ENCODE results near the gene EXT2.

Gene EXT2

DNA sequence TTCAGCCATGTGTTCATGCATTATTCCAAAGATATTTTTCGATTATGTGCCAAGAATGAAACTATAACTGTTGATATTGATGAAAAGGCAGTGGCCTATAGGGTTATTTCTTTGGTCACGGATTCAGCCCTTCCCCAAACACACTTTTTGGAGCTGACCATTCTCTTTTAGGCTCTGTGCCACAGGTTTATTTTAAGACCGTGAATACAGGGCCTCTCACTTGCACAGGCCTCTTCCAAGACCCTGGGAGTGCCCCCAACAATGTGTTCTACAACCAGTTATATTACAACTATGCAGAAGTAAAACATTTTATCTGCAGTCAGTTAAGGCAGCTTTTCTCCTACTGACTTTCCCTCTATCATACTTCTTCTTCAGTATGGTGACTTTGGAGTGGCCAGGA, 109.9 kb downstream of the EXT2 start:
- TF ChIP-seq GABPA (IDR thresholded peaks at IDR 0.05; ENCODE audit: low read depth) (no peak), CTCF (IDR thresholded peaks at IDR 0.05; ENCODE audit: insufficient read depth, low read length) (no peak), POLR2AphosphoS5 (IDR thresholded peaks at IDR 0.05; ENCODE audit: low read depth) (no peak)
- DNase-seq (ENCODE audit: low read depth in 1 of 2, low spot score in 1 of 2) = no peak
- H3K4me3 ChIP-seq (replicated peaks; ENCODE audit: insufficient read depth, low read length) = no peak overlapping the region
- no peaks in the 10 kb centered on the region for H3K27me3 ChIP-seq (ENCODE audit: insufficient read depth, poor library complexity, severe bottlenecking)
- H3K27ac ChIP-seq (replicated peaks) = no peak overlapping the region

- DNase-seq (ENCODE audit: low read depth in 1 of 2, low spot score in 1 of 2) = no peak
- Histone ChIP-seq H3K4me3 (replicated peaks; ENCODE audit: insufficient read depth, low read length) (no peak overlapping the region), H3K27ac (replicated peaks) (no peak overlapping the region), H3K27me3 (ENCODE audit: insufficient read depth, poor library complexity, severe bottlenecking) (no peaks in the 10 kb centered on the region)
- TF ChIP-seq GABPA (IDR thresholded peaks at IDR 0.05; ENCODE audit: low read depth) = no peak
These were observed 110.4 kb downstream of the EXT2 start for GRCh38 chr11:44205836-44206235.

GRCh38 chr11:44207292-44207691, 111.8 kb downstream of the EXT2 start:
- TF ChIP-seq SPI1 (IDR thresholded peaks at IDR 0.05; ENCODE audit: borderline replicate concordance, low read depth) (no peak), CTCF (IDR thresholded peaks at IDR 0.05; ENCODE audit: insufficient read depth, low read length) (no peak), REST (IDR thresholded peaks at IDR 0.05; ENCODE audit: insufficient replicate concordance, low read depth) (no peak), GABPA (IDR thresholded peaks at IDR 0.05; ENCODE audit: low read depth) (no peak), POLR2AphosphoS5 (IDR thresholded peaks at IDR 0.05; ENCODE audit: low read depth) (no peak)
- no peak overlapping the region for H3K27ac ChIP-seq (replicated peaks)
- DNase-seq (ENCODE audit: low read depth in 1 of 2, low spot score in 1 of 2) = no peak
- no peak overlapping the region for H3K4me3 ChIP-seq (replicated peaks; ENCODE audit: insufficient read depth, low read length)
- H3K27me3 ChIP-seq (ENCODE audit: insufficient read depth, poor library complexity, severe bottlenecking) = no peaks in the 10 kb centered on the region

DNA sequence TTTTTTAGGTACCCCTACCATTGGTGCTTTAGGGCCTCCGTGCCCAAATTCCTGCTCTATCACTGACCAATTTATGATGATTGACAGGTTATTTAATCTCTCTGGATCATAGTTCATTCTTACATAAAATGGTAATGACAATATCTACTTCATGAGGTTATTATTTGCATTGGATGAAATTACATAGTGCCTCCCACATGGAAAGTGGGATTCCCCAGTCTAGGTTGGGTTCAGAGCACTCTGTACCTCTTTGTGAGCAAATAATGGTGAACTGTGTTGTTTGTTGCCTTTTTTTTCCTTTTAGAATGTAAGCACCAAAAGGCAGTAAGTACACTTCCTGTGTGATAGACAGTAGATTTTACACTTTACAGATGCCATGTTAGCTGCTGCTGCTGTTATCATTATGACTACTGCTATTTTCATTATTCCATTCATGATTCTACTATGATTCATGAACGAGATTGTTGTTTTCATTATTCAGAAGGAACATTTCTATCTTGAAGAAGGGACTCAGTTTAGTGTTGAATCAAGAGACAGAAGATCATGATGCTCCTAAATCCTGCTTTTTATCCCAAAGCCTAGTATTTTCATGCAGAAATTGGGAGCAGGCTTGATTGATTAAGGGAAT, 113.6 kb downstream of the EXT2 start:
- H3K27me3 ChIP-seq (ENCODE audit: insufficient read depth, poor library complexity, severe bottlenecking) = no peaks in the 10 kb centered on the region
- H3K27ac ChIP-seq (replicated peaks) = no peak overlapping the region
- TF ChIP-seq GABPA (IDR thresholded peaks at IDR 0.05; ENCODE audit: low read depth) (no peak), SPI1 (IDR thresholded peaks at IDR 0.05; ENCODE audit: borderline replicate concordance, low read depth) (no peak), POLR2AphosphoS5 (IDR thresholded peaks at IDR 0.05; ENCODE audit: low read depth) (no peak), CTCF (IDR thresholded peaks at IDR 0.05; ENCODE audit: insufficient read depth, low read length) (no peak), REST (IDR thresholded peaks at IDR 0.05; ENCODE audit: insufficient replicate concordance, low read depth) (no peak)
- no peak overlapping the region for H3K4me3 ChIP-seq (replicated peaks; ENCODE audit: insufficient read depth, low read length)
- DNase-seq (ENCODE audit: low read depth in 1 of 2, low spot score in 1 of 2) = no peak

All from HL-60 (cell line).